Germinal center (tissue), 1 donor: Measurements from ENCODE around the gene BEGAIN.

Experiments
- DNase-seq: peaks from one replicate; pipeline ENCODE4 v3.0.0; 2012; ENCODE audit warnings: mixed read lengths, low spot score

Gene BEGAIN

GRCh38 chr14:100536721-100537445 is 50.3 kb downstream of the BEGAIN start:
- DNase-seq: no peak

- DNase-seq: no peak
Measured at GRCh38 chr14:100536121-100536510, 51.1 kb downstream of the BEGAIN start.

GRCh38 chr14:100535287-100536120 is 51.7 kb downstream of the BEGAIN start:
- DNase-seq: no peak

- DNase-seq: no peak
Measured at GRCh38 chr14:100534528-100535286, 52.5 kb downstream of the BEGAIN start.

GRCh38 chr14:100533656-100534485 is 53.3 kb downstream of the BEGAIN start:
- no peak for DNase-seq

GRCh38 chr14:100532906-100533655 is 54.1 kb downstream of the BEGAIN start:
- no peak for DNase-seq

- no peak for DNase-seq
Measured at GRCh38 chr14:100532154-100532861, 54.9 kb downstream of the BEGAIN start.

- no peak for DNase-seq
Measured at GRCh38 chr14:100531152-100532121, 55.8 kb downstream of the BEGAIN start.

GRCh38 chr14:100530270-100531072 is 56.7 kb downstream of the BEGAIN start:
- DNase-seq: no peak

- no peak for DNase-seq
Measured at GRCh38 chr14:100529561-100530031, 57.6 kb downstream of the BEGAIN start.

GRCh38 chr14:100528962-100529560 is 58.2 kb downstream of the BEGAIN start:
- DNase-seq: no peak

- no peak for DNase-seq
Measured at GRCh38 chr14:100526632-100527031, 60.6 kb downstream of the BEGAIN start.

- no peak for DNase-seq
Measured at GRCh38 chr14:100526057-100526456, 61.2 kb downstream of the BEGAIN start.

GRCh38 chr14:100525615-100526014 is 61.6 kb downstream of the BEGAIN start:
- no peak for DNase-seq

GRCh38 chr14:100524933-100525243 is 62.3 kb downstream of the BEGAIN start:
- no peak for DNase-seq

GRCh38 chr14:100524233-100524932 is 62.8 kb downstream of the BEGAIN start:
- DNase-seq: no peak

- no peak for DNase-seq
Measured at GRCh38 chr14:100523843-100524169, 63.4 kb downstream of the BEGAIN start.
